ENCODE results near the gene CES3.
"Not testable (repeated sequence)": the region's sequence is repeated elsewhere in the genome, so short reads cannot be mapped to it uniquely, and the experiment has no call there.

DNA sequence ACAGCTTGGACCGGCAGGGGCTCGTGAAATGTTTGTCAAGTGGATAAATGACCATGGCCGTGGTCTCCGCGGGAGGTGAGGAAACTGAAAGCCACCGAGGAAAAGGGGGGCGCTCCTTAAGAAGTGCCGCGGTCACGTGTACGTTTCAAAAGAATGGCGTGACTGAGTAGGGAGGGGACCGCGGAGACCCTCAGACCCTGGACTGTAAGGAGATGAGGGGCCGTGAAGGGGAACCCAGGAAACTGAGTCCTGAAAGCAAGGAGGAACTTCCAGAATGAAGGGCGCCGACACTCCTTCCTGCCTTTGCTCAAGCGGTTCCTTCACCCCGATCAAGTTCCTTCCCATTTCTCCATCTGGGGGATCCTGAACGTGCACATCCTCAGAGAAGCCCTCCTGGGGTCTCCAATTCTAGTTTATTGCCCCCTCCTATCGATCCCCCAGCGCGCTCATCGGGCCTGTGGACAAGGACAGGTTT is 26.2 kb upstream of the CES3 start:
- not testable (repeated sequence) for TF ChIP-seq POLR2A (IDR thresholded peaks at IDR 0.05)
- TF ChIP-seq, protein P1, sequence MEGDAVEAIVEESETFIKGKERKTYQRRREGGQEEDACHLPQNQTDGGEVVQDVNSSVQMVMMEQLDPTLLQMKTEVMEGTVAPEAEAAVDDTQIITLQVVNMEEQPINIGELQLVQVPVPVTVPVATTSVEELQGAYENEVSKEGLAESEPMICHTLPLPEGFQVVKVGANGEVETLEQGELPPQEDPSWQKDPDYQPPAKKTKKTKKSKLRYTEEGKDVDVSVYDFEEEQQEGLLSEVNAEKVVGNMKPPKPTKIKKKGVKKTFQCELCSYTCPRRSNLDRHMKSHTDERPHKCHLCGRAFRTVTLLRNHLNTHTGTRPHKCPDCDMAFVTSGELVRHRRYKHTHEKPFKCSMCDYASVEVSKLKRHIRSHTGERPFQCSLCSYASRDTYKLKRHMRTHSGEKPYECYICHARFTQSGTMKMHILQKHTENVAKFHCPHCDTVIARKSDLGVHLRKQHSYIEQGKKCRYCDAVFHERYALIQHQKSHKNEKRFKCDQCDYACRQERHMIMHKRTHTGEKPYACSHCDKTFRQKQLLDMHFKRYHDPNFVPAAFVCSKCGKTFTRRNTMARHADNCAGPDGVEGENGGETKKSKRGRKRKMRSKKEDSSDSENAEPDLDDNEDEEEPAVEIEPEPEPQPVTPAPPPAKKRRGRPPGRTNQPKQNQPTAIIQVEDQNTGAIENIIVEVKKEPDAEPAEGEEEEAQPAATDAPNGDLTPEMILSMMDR (IDR thresholded peaks at IDR 0.05) = not testable (repeated sequence)
